NCI-H187 (cell line): Measurements from ENCODE around the gene NOX3.
"Not testable (repeated sequence)": the region's sequence is repeated elsewhere in the genome, so short reads cannot be mapped to it uniquely, and the experiment has no call there.

Experiments
- DNase-seq, 2 experiments: peaks; one replicate each; lab custom pipeline; 2025; lab: John Stamatoyannopoulos, UW

The NOX3 gene

DNA sequence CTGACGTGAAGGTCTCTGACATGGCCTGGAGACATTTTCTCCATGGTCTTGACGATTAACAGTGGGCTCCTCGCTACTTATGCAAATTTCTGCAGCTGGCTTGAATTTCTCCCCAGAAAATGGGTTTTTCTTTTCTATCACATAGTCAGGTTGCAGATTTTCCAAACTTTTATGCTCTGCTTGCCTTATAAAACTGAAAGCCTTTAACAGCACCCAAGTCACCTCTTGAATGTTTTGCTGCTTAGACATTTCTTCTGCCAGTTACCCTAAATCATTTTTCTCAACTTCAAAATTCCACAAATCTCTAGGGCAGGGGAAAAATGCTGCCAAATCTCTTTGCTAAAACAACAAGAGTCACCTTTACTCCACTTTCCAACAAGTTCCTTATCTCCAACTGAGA lies 12.9 kb upstream of the NOX3 start:
- not testable (repeated sequence) for DNase-seq

- DNase-seq: no peak
These were observed 10.9 kb upstream of the NOX3 start for GRCh38 chr6:155466539-155466938.

DNA sequence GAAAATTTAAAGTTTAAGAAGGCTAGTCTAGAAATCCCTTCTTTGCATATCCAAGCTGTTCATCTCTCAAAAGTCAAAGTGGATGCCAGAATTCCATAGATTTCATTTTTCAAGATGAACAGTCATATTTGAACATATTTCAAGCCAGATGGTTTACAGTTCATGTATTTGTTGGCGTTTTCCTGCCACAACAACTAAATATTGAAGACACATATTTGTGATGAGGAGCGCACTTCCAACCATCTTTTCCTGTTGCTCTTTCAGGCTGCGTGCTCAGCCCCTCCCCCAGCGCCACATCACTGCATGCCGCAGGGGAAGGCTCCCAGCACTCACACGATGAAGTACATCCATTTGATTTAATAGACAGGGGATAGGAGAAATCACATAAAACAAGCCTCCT lies 5.9 kb upstream of the NOX3 start:
- DNase-seq: no peak

GRCh38 chr6:155454471-155454870 lies 1.2 kb downstream of the NOX3 start:
- DNase-seq: no peak

- DNase-seq: no peak
These were observed 1.6 kb downstream of the NOX3 start for GRCh38 chr6:155454008-155454407.

DNA sequence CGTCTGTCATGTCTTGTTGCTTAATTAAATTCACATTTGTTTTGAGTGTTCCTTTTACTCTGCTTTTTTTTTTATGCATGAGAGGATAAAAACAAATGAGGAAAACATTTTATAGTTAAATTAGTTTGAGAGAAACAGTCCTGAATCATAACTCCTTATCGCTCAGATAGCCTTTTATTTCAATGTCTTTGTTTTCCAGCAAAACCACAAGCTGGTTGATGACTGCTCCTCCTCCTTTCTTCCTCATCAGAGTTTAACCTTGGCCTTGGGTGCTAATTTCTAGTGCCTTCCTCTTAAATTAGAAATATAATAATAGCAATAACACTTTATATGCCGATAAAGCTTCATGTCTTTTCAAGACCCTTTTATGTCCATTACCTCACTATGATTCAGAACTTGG lies 3.1 kb downstream of the NOX3 start:
- no peak for DNase-seq

- DNase-seq: not testable (repeated sequence)
These were observed 4.1 kb downstream of the NOX3 start for GRCh38 chr6:155451530-155451929.

DNA sequence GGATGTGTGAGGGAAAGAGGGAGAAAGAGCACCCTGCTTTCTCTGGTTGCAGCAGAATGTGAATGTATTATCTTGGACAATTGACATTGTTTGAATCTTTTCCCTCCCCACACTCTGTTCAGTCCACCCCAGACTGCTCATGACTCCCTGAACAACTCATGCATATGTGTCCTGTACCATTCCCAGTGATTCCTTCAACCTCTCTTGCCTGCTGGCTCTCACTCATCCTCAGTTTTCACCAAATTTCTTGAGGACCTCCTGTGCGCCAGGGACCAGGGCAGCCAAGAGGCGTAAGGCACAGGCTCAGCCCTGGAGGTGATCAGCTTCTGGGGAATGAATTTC lies 5.4 kb downstream of the NOX3 start:
- no peak for DNase-seq

GRCh38 chr6:155449450-155450239 lies 6.0 kb downstream of the NOX3 start:
- DNase-seq: no peak

- DNase-seq: no peak
These were observed 6.8 kb downstream of the NOX3 start for GRCh38 chr6:155448668-155449449.

DNA sequence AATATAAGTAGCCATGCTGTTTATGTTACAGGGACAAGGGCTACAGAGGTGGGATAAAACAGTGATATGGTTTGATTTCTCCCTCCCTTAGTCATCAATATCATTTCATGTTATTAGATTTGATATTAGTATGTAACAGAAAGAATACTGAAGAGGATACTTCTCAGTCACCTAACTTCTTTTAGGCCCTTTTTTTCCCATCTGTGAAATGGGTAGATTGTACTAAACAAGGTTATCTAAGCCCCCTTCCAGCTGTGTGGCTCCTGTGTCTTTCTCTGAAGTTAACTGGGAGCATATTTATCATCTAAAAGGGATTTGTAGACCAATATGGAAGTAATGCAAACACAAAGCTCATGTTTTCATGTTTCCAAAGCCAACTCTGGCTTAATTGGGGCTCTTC lies 7.7 kb downstream of the NOX3 start:
- DNase-seq: no peak

DNA sequence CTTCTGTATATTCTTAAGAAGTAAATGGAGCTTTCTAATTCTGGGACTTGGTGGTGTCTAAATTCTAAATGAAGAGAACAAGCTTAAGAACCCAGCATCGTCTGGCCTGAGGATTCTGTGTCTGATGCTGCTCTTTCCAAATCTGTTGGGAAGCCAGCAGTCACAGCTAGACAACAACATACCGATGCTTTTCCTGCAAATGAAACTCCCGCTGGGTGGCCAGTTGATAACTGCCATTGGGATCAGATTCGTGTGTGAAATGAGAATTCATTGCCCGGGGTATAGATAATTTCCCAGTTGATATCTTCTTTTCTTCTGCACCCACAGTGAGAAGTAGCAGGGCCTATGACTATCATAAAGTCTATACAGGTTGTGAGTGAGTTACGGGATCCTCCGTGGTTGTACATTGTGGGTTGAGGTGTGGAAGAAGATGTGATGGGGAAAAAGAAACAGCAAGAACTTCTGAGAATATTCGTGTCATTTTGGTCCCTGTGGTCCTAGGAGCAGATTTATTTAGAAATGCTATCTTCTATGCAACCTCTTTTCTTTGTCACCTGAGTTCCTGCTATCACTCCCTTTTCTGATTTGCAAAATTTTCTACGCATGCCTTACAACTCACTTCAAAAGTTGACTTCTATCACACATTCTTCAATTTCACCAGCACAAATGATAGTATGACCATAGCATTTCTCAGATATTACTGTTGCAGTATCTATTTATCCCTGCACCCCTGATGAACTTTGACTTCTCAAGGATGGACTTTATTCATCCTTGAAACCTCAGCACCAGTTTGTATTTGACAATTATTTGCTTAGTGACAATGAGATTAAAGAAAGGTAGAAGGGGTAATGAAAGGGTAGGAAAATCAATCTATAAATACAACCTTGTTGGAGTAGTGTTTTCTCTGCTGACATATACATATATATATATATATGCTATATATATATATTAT lies 10.4 kb downstream of the NOX3 start:
- no peak for DNase-seq

- DNase-seq: no peak
These were observed 11.3 kb downstream of the NOX3 start for GRCh38 chr6:155444120-155444917.

DNA sequence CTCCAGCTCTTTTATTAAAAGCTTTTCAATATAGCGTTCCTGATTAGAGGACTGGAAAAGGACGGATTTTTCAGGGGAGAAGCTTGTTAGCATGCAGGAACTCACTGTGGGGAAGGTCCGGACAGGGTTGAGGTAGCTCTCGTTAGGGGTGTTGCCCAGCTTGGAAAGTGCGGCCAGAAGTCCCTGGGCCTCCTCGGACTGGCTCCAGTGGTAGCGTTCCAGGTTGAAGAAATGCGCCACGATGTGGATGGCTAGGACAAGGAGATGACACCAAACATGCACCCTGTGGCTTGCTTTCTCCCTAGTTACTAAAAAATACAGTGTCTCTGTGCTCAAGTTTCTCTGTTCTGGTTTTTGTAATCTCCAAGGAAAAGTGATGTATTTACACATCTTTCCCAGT lies 12.5 kb downstream of the NOX3 start:
- no peak for DNase-seq

DNA sequence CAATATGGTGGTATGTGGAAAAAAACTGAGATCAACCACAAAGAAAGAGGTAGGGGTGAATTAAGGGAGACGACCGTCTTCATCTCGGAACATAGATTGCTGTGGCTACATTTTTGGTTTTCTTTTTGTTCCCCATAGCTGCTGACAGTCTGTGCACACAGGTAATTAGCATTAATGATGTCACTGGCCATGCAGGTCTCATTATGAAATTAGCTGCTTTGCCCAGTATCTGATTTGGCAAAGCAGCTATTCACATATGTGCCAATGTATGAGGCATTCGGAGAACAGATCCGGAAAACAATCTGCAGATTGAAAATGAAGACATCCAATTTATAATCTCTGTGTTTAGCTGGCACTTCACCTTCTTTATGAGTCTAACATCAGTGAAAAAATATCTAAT lies 13.1 kb downstream of the NOX3 start:
- no peak for DNase-seq

DNA sequence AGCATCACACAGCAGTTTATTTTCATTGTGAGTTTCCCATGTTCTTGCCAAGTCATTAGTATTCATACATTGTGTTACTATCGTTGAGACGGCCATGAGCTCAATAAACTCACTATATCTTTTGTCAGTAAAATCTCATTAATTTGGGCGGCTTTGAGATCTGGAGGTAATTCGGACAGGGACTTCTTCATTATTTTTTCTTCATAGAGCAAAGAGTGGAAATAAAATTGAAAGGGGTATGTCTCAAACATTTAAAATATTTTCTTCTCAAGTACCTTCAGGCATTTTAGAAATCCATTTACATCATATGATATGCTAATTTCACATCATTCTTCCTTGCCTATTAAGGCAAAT lies 14.6 kb downstream of the NOX3 start:
- DNase-seq: no peak

DNA sequence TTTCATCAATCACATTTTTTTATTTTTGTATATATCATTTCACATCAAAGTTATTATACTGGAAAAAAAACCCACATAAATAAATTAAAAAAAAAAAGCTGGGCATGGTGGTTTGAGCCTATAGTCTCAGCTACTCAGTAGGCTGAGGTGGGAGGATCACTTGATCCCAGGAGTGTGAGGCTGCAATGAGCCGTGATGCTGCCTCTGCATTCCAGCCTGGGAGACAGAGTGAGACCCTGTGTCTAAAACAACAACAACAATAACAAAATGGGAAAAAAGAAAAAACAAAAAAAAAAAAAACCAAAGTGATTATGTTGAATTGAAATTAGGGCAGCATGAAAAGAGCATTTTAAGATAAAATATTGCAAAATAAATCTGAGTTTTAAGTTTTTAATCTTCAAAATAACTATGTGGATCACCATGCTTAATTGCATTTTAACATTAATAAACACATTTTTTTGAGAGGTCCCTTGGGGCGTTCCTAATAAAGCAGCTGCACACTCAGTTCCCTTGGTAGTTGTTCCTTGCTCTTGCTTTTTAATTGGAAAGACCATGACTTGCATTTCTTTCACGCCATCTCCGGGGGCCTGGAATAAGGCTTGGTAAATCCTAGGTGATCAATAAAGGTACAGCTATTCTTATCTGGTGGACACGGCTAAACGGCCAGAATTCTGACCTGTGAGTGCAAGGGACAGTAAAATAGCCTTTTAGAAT lies 15.1 kb downstream of the NOX3 start:
- DNase-seq: no peak

- no peak for DNase-seq
These were observed 16.3 kb downstream of the NOX3 start for GRCh38 chr6:155439376-155439775.

GRCh38 chr6:155436981-155437749 lies 18.5 kb downstream of the NOX3 start:
- DNase-seq: no peak

- no peak for DNase-seq
These were observed 20.7 kb downstream of the NOX3 start for GRCh38 chr6:155434829-155435423.
